ENCODE measurements around the gene CHCHD2. TPM values are rescaled to one million over a fixed set of nuclear protein-coding genes. Genes with fewer than 3 reads are reported as not detected.
"Not testable (repeated sequence)": the region's sequence is repeated elsewhere in the genome, so short reads cannot be mapped to it uniquely, and the experiment has no call there.

CHCHD2 gene, protein sequence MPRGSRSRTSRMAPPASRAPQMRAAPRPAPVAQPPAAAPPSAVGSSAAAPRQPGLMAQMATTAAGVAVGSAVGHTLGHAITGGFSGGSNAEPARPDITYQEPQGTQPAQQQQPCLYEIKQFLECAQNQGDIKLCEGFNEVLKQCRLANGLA
- 174 and 191 TPM in 2 replicates for total RNA-seq (2014; rRNA removed; shearing (Covaris generic))

DNA sequence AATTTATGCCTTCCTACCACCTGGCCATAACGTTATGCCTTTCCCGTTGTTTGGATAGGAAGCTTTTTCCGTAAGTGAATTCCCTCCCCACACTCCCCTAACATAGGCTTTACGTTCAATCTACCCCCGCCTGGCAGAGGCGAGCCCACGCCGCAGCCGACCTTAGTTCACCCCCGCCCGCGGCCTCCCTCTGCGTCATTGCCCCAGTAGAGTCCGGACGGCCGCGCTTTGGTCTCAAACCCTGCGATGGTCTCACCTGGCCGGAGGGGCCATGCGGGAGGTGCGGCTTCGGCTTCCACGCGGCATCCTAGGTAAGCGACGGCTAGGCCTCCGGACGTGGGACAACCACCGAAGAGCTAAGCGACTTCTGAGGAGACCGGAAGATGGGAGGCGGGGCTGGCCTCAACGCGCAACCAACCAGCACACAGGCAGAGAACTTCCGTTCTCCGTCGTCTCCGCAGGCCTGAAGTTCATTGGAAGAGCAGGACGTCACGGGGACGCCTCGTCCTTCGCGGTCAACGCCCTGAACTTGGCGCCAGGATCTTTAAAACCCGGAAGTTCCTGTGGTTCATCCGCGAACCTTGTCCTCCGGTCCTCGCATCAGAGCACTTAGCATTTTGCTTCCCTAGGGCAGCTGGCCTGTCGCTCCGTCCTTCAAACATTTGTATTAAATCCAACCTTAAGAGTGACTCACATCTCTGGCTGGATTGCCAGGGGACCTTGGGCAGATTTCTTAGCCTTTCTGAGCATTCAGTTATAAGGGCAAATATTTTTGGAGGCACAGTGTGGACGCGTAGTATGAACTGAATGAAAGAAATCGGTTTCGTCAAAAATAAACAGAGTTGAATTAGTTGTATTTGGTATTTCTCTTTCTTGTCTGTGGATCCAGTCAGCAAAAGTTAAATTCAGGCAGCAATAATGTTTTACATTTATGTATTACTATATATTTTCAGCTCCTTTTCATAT, at the start of gene CHCHD2:
TSS of gene CHCHD2 (minus strand) at position 369 of the 966 bp plus-strand sequence. CDS start at position 306, 63 bp downstream.
- H3K4me3 ChIP-seq (ENCODE audit: insufficient read depth, low read depth, low read length), result peak within 1 kb of the TSS; percentile 69
- no peaks in the 10 kb centered on the region for H3K27me3 ChIP-seq (ENCODE audit: control insufficient read depth, insufficient read depth, low read length)
- DNase-seq, result peak; percentile 93

DNA sequence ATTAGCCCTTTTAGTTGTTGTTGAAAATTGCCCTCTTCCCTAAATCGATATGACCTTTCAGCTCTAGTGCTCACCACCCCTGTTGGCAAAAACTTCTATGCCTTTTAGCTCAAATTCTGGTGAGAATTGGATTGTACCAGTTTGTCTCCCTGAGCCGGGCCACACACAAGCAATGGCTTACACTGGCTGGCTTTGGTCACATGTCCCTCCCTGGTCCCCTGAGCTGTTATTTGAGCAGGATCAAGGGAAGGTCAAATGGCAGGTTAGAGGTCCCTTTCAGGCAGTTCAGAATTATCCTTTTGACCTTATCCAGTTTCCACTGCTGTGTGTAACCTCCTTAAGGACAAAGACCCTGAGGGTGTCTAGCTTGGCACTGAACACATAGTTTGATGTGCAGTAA, 24.8 kb upstream of the CHCHD2 start:
- not testable (repeated sequence) for H3K4me3 ChIP-seq (ENCODE audit: insufficient read depth, low read depth, low read length); H3K27me3 ChIP-seq (ENCODE audit: control insufficient read depth, insufficient read depth, low read length); H3K36me3 ChIP-seq (replicated peaks; ENCODE audit: control insufficient read depth, insufficient read depth, low read length); DNase-seq

More for the DNA sequence above, at the start of gene CHCHD2:
- peaks cover 5% of the 10 kb centered on the region for H3K36me3 ChIP-seq (replicated peaks; ENCODE audit: control insufficient read depth, insufficient read depth, low read length)

DNA sequence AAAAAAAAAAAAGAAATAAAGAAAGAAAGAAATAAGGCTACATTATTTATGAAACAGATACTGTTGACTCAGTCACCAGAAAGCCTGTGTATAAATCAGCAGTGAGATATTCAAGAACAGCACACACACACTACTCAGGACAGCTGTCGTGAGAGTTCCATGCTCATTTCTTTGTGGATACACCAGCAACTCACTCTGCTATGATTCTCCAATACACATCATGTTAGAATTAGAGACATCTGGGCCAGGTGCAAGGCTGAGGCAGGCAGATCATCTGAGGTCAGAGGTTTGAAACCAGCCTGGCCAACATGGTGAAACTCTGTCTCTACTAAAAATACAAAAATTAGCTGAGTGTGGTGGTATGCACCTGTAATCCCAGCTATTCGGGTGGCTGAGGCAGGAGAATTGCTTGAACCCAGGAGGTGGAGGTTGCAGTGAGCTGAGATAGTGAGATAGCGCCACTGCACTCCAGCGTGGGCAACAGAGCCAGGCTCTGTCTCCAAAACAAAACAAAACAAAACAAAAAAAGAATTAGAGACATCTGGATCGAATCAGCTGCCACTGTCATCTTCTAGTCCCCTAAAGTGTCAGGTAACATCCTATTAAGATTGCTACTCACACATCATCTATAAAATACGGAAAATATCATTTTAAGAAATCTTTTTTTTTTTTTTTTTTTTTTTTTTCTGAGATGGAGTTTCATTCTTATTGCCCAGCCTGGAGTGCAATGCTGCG, 21.1 kb upstream of the CHCHD2 start:
- no peaks in the 10 kb centered on the region for H3K27me3 ChIP-seq (ENCODE audit: control insufficient read depth, insufficient read depth, low read length)

DNA sequence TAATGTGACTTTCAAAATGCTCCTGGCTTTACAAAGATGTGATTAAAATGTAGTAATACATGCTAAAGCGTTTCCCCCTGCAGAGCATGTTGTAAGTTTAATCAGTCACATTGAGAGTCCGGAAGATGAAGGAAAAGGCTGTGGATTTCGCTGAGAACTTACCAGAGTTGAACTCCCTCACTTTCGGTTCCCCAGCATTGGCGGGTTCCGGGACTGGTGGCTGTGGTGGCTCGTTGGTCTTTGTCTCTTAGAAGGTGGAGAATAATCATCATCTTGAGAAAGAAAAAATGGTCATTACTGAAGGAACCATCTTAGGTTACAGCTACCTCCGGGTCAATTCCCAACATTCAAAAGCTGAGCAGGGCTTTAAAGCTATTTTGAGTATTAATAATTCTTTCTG, 19.6 kb upstream of the CHCHD2 start:
- Histone ChIP-seq H3K4me3 (ENCODE audit: insufficient read depth, low read depth, low read length) (no peak overlapping the region), H3K27me3 (ENCODE audit: control insufficient read depth, insufficient read depth, low read length) (no peaks in the 10 kb centered on the region), H3K36me3 (replicated peaks; ENCODE audit: control insufficient read depth, insufficient read depth, low read length) (no peaks in the 10 kb centered on the region)
- DNase-seq, result no peak

More for the DNA sequence above, 21.1 kb upstream of the CHCHD2 start:
- no peak for DNase-seq
- Histone ChIP-seq H3K36me3 (replicated peaks; ENCODE audit: control insufficient read depth, insufficient read depth, low read length) (no peaks in the 10 kb centered on the region), H3K4me3 (ENCODE audit: insufficient read depth, low read depth, low read length) (no peak overlapping the region)

DNA sequence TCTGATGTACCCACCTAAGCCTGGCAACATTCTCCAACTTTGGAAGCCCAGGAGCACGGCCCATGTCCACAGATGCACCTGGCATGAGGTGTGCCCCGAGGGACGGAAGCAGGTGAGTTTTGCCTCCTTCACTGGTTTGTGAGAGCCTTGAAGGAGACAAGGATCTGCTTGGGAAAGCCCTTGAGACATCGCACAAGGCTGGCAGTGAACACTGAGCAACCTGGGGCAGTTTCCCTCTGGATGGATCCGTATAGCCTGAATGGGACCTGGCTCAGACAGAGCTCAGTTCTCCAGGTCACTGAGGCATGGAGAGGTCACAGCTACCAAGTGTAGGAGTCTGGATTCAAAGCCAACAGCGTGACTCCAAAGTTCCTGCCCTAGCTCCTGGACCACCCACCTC, 18.7 kb upstream of the CHCHD2 start:
- H3K27me3 ChIP-seq (ENCODE audit: control insufficient read depth, insufficient read depth, low read length), result no peaks in the 10 kb centered on the region
- H3K36me3 ChIP-seq (replicated peaks; ENCODE audit: control insufficient read depth, insufficient read depth, low read length), result no peaks in the 10 kb centered on the region
- H3K4me3 ChIP-seq (ENCODE audit: insufficient read depth, low read depth, low read length), result no peak overlapping the region
- DNase-seq, result no peak

DNA sequence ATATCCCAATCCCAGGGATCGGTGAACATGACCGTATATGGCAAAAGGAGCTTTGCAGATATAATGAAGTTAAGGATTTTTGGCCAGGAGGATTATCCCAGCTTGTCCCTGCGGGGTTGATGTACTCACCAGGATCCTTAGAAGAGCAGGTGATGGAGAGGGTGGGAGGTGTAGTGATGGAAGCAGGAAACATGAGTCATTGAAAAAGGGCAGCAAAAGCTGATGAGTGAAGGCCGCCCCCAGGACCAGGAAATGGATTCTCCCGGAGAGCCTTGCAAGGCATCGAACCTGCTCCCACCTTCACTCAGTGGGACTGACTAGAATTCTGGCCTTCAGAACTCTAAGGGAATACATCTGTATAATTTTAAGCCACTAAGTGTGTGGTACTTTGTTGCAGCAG, 15.2 kb upstream of the CHCHD2 start:
- H3K4me3 ChIP-seq (ENCODE audit: insufficient read depth, low read depth, low read length), result no peak overlapping the region
- DNase-seq, result no peak
- no peaks in the 10 kb centered on the region for H3K27me3 ChIP-seq (ENCODE audit: control insufficient read depth, insufficient read depth, low read length)
- H3K36me3 ChIP-seq (replicated peaks; ENCODE audit: control insufficient read depth, insufficient read depth, low read length), result no peaks in the 10 kb centered on the region

DNA sequence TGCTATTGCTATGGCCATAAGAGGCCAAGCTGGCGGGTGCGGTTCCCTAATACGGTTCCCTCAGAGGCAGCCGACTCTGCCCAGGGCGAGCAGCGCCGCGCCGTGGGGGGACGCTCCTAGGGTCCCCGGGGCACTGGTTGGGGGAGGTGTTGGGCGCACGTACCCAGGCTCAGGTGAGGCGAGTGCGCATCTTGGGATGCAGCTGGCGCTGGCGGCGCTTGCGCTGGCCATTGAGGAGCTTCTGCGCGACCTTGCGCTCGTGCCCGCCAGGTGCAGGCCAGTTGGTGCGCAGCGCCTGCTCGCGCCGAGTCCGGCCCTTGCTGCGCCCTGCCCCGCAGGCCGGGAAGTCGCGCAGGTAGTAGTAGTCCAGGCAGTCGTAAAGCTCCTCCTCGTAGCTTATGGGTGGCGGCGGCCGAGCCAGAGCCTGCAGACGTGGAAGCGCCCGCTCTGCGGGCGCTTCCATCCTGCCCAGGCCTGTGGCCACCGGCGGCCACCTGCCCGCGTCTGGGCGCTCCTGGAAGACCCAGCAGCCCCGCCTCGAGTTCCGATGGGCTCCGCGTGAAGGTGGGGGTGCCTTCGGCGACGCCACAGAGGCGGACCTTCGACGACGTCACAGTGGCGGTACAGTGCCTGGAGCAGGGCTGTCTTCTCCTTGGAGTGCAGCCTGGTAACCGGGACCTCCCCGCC, 9.7 kb upstream of the CHCHD2 start, which contains the start of gene NUPR2:
TSS of gene NUPR2 (minus strand) at position 566 of the 687 bp plus-strand sequence. CDS start at position 463, 103 bp downstream.
- DNase-seq, result no peak
- Histone ChIP-seq H3K4me3 (ENCODE audit: insufficient read depth, low read depth, low read length) (no peak within 1 kb of the TSS), H3K36me3 (replicated peaks; ENCODE audit: control insufficient read depth, insufficient read depth, low read length) (no peaks in the 10 kb centered on the region), H3K27me3 (ENCODE audit: control insufficient read depth, insufficient read depth, low read length) (no peaks in the 10 kb centered on the region)

DNA sequence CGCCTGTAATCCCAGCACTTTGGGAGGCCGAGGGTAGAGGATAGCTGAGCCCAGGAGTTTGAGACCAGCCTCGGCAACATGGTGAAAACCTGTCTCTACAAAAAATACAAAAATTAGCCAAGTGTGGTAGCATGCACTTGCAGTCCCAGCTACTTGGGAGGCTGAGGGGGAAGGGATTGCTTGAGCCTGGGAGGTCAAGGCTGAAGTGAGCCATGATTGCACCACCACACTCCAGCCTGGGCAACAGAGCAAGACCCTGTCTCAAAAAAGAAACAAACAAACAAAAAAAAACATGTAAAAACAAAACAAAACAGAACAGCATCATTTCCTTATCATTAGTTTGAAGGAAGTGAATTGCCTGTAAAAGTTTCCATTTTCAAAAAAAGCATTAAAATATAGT, 6.0 kb upstream of the CHCHD2 start:
- H3K27me3 ChIP-seq (ENCODE audit: control insufficient read depth, insufficient read depth, low read length); H3K36me3 ChIP-seq (replicated peaks; ENCODE audit: control insufficient read depth, insufficient read depth, low read length); H3K4me3 ChIP-seq (ENCODE audit: insufficient read depth, low read depth, low read length); DNase-seq: not testable (repeated sequence)

DNA sequence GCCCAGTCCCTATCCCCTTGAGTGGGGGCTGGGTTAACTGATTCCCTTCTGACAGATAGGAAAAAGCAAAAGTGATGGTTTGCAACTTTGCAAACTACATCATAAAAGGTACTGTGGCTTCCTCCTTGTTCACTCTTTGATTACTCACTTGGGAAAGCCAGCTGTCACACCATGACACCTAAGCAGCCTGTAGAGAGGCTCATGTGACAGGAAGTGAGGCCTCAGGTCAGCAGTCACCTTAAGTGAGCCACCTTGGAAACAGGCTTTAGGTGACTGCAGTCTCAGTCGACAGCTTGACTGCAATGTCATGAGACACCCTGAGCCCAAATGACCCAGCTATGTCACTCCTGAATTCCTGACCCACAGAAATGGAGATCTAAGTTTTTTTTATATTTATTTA, 4.3 kb upstream of the CHCHD2 start:
- DNase-seq, result no peak
- Histone ChIP-seq H3K27me3 (ENCODE audit: control insufficient read depth, insufficient read depth, low read length) (no peaks in the 10 kb centered on the region), H3K36me3 (replicated peaks; ENCODE audit: control insufficient read depth, insufficient read depth, low read length) (no peaks in the 10 kb centered on the region), H3K4me3 (ENCODE audit: insufficient read depth, low read depth, low read length) (no peak overlapping the region)

DNA sequence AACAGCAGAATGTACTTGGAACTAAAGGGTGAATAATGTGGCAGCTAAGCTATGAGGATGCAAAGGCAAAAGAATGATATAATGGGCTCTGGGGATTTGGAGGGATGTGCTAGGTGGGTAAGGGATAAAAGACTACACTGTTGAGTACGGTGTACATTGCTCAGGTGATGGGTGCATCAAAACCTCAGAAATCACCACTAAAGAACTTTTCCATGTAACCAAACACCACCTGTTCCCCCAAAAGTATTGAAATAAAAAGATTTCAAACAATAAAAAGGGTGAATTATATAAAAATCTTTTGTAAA, 1.6 kb upstream of the CHCHD2 start:
- Histone ChIP-seq H3K36me3 (replicated peaks; ENCODE audit: control insufficient read depth, insufficient read depth, low read length) (peaks cover 5% of the 10 kb centered on the region), H3K4me3 (ENCODE audit: insufficient read depth, low read depth, low read length) (no peak overlapping the region), H3K27me3 (ENCODE audit: control insufficient read depth, insufficient read depth, low read length) (no peaks in the 10 kb centered on the region)
- no peak for DNase-seq

DNA sequence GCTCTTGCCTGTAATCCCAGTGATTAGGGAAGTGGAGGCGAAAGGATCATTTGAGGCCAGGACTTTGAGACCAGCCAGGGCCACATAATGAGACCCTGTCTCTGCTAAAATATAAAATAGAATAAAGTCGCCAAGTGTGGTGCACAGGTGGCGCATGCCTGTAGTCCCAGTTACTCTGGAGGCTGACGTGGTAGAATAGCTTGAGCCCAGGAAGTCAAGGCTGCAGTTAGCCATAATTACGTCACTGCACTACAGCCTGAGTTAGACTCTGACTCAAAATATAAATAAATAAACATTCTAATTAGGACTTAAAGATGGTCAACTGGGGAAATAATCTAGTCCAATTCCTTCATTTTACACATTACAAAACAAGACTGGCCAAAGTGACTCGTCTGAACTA, 768 bp downstream of the CHCHD2 start:
- DNase-seq, result no peak
- H3K4me3 ChIP-seq (ENCODE audit: insufficient read depth, low read depth, low read length), result peak overlapping the region; percentile 69
- H3K27me3 ChIP-seq (ENCODE audit: control insufficient read depth, insufficient read depth, low read length), result no peaks in the 10 kb centered on the region
- peaks cover 8% of the 10 kb centered on the region for H3K36me3 ChIP-seq (replicated peaks; ENCODE audit: control insufficient read depth, insufficient read depth, low read length)

DNA sequence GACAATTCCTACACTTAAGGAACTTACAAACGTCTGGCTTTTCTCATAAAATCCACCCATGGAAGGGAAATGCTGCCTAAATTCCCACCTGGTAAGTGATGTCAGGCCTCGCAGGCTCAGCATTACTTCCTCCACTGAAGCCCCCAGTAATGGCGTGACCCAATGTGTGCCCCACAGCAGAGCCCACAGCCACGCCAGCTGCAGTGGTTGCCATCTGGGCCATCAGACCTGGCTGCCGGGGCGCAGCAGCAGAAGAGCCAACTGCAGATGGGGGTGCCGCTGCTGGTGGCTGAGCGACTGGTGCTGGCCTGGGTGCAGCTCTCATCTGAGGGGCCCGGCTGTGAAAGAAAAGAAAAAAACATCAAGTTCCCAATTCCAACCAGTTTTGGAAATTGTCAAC, 2.1 kb downstream of the CHCHD2 start:
- H3K27me3 ChIP-seq (ENCODE audit: control insufficient read depth, insufficient read depth, low read length); H3K36me3 ChIP-seq (replicated peaks; ENCODE audit: control insufficient read depth, insufficient read depth, low read length); H3K4me3 ChIP-seq (ENCODE audit: insufficient read depth, low read depth, low read length); DNase-seq: not testable (repeated sequence)

DNA sequence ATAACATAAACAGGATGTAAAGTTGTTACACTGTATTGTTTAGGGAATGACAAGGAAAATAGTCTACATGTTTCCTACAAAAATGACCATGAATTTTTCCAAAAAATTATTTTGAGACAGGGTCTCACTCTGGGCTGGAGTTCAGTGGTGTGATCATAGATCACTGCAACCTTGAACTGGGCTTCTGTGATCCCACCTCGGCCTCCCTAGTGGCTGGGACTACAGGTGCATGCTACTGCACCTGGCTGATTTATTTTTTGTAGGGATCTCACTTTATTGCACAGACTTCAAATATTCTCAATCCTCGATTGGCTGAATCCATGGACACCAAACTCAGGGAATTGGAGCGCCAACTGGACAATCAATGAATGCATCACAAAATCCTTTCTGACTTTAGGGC, 6.6 kb downstream of the CHCHD2 start:
- Histone ChIP-seq H3K36me3 (replicated peaks; ENCODE audit: control insufficient read depth, insufficient read depth, low read length) (peaks cover 8% of the 10 kb centered on the region), H3K27me3 (ENCODE audit: control insufficient read depth, insufficient read depth, low read length) (no peaks in the 10 kb centered on the region)
- no peak for DNase-seq

More for the DNA sequence above, 6.6 kb downstream of the CHCHD2 start:
- no peak overlapping the region for H3K4me3 ChIP-seq (ENCODE audit: insufficient read depth, low read depth, low read length)

Measured in H7 (cell line).